Fibroblast of the conjunctiva (primary cell): ENCODE data around the gene MED31.
"Not testable (repeated sequence)": the region's sequence is repeated elsewhere in the genome, so short reads cannot be mapped to it uniquely, and the experiment has no call there.

Experiments used
- DNase-seq: peaks from one replicate; pipeline ENCODE4 v3.0.0-alpha.2; 2010; ENCODE audit warnings: low read depth

MED31 gene

DNA sequence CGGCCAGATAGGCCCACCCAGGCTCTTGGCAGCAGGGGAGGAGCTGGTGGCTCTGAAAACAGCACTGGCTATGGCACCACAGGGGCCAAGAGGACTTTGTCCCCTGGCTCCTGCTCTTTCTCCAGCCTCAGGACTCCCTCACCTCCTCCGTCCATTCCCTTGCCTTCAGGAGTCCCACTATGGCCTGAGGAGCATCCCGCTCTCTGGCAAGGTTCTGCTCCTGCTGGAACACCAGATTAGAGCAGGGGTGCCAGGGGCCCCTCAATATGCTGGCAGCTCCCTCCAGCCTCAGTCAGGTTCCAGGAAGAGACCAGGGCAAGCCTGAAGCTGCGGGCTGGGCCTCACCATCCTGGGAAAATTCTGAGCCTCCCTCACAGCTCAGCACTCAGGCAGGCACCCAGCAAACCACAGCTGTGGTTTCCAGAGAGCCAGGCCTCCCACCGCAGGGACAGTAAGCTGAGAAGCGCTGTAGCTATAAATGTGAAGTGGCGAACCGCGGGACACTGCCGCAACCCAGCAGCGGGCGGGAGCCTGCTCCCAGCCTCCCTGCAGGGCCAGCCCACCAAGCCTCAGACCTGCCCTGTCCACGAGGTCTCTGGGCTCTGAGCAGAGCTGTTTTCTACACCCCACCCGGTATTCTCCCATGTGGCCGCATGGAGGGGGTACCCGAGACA, 25.9 kb upstream of the MED31 start:
- no peak for DNase-seq

- no peak for DNase-seq
Measured at GRCh38 chr17:6676802-6677157, 25.4 kb upstream of the MED31 start.

- DNase-seq, result no peak
Measured at GRCh38 chr17:6675201-6675825, 23.9 kb upstream of the MED31 start.

- DNase-seq, result no peak
Measured at GRCh38 chr17:6674586-6674985, 23.2 kb upstream of the MED31 start.

DNA sequence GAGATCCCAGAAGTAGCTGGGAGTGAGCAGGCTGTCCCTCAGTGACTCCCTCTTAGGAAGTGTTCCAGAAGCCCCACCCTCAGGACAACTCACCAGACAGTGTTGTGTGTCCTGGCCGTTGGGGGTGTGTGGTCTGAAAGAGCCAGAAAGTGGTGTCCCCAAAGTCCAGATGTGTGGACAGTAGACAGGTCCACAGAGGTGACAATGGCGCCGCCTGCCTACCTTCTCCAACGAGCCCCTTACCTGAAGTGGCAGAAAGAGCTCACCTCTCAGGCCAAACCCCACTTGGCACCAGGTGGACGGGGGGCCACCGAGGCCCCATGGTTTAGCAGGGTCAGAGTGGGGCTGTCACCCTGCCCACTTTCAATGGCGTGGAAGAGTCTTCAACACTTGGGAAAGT, 20.0 kb upstream of the MED31 start:
- no peak for DNase-seq

DNA sequence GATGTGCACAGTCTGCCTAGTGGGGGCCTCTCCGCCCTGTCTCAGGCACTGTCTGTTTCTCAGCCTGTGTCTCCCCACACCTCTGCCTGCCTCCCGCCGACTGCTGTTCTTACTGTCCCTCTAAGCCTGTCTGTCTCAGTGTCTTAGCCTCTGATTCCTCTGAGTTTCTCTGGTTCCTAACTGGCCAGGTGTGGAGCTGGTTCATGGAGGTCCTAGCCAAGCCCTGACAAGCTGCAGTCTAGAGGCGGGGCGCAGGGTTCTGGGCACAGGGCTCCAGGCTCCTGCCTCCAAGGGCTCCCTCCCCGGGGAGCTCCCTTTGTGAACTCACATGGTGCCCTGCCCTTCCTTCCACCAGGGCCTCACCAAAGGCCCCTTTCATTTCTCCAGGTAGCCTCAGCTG, 19.6 kb upstream of the MED31 start:
- no peak for DNase-seq

DNA sequence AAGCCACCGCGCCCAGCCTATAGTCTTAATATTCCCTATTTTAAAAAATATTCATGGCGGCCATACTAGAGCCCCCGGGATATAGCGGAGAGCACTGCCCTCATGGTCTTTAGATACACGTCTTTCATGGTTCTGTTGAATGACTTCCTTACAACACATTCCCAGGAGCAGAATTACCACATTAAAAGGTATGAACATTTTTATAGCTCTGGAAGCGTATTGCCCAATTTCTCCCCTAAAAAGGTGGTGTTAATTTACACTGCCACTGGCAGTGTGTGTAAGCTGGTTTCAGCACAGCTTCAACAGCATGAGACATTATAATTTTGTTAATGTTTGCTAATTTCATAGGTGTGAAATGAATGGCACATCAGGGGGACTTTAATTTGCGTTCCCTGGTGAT, 19.2 kb upstream of the MED31 start:
- no peak for DNase-seq

DNA sequence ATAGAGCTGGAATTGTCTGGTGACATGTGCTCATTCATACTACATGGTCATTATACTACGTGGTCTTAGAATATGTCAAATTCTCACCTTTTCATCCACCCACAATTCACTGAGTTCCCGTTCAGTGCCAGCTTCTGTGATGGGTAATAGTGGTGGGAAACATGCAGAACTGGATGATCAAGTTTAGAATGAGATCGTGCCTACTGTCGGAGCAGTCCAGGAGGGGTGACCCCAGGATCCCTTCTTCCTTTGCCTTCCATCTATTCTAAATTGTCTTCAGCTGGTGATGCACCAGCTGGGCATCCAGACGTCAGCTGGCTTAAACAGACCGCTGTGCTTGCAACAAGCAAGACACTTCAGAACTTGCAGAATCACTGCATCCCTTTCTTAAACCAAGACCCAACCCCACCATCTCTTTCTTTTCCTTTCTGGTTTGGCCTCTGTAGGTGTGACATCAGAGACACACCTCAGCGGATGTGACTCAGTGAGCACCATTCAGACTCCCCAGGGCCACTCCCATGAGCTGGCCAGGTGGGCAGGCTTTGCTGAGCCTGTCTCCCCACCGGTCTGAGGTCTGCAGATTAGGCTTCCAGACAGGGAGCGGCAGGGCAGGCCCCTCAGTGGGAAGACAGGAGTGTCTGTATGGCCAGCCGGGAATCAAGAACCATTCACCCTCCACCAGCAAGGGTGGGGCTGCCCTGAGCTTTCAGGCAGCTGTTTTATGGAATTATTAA, 18.2 kb upstream of the MED31 start:
- no peak for DNase-seq

GRCh38 chr17:6668727-6669425, 17.5 kb upstream of the MED31 start:
- DNase-seq, result no peak

DNA sequence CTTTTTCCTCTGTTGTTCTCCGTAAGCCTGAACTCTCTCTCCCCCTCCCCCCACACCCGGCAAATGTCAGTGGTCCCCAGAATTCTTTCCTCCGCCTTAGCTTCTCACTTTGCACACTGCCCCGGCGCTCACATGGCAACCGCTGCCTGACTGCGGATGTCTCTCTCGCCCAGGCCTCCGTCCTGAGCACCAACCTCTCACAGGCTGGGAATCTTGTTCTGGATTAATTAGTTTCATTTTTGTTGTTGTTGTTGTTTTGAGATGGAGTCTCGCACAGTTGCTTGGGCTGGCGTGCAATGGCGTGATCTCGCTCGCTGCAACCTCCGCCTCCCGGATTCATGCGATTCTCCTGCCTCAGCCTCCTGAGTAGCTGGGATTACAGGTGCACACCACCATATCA, 16.8 kb upstream of the MED31 start:
- no peak for DNase-seq

DNA sequence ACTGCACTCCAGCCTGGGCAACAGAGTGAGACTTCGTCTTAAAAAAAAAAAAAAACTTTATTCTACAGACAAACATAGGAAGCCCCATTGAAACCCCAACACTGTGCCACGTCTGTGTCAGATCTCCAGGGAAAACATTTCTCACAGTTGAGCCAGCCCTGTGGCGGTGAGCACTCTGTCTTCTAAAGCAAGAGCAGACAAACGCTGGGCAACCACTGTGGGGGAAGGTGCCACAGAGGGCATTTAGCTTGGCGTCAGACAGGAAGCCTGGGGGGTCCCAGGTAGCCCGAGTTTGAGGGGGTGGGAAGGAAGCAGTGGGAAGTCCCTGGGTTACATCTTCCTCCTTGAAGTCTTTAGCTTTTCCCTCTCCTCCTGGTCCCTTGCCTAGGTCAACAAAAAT, 16.1 kb upstream of the MED31 start:
- DNase-seq, result no peak

- DNase-seq, result no peak
Measured at GRCh38 chr17:6666557-6666956, 15.2 kb upstream of the MED31 start.

- DNase-seq, result peak; percentile 80
Measured at GRCh38 chr17:6666077-6666521, 14.7 kb upstream of the MED31 start.

DNA sequence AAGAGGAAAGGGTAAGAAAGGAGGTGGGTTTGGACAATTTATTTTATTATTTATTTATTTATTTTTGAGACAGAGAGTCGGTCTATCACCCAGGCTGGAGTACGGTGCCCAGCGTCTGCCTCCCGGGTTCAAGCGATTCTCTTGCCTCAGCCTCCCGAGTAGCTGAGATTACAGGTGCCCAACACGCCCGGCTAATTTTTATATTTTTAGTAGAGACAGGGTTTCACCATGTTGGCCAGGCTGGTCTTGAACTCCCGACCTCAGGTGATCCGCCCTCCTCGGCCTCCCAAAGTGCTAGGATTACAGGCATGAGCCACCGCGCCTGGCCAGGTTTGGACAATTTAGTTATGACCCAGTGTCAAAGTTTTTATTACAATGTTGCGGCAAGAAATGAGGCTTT, 11.8 kb upstream of the MED31 start:
- not testable (repeated sequence) for DNase-seq

DNA sequence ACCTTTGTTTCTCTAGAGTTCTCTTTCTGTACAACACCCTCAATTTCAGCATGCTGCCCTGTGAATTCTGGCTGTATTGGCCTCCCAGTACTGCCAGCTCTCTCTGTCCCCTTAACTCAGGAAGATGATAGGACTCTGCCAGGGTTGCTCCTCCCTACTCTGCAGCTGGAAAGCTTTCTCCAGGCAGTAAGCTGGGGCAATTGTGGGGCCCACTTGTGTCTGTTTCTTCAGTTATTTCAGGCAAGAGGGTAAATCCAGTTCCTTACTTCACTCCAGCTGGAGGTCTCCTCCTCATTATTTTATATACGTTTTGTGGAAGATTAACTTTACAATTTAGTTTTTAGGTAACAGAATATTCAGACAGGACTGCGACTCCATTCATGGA, 10.1 kb upstream of the MED31 start:
- no peak for DNase-seq

GRCh38 chr17:6660805-6661463, 9.5 kb upstream of the MED31 start:
- DNase-seq, result no peak

DNA sequence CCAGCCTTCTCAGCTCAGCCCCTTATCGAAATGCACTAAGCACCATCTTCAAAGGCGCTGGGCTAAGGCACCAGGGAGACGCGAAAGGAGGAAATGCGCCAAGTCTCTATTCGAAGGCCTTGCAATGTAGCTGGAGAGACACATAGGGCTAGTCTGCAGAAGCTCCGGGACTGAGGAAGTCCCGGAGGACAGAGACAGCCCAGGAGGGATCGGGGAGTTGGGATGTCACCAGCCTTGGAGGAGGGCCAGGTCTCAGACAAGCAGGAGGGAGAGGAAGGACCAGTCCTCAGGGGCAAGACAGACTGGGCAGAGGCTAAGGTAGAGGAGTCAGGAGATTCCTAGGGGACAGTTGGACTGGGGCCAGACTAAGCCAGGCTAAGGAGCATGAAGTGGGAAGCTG, 8.7 kb upstream of the MED31 start:
- no peak for DNase-seq

DNA sequence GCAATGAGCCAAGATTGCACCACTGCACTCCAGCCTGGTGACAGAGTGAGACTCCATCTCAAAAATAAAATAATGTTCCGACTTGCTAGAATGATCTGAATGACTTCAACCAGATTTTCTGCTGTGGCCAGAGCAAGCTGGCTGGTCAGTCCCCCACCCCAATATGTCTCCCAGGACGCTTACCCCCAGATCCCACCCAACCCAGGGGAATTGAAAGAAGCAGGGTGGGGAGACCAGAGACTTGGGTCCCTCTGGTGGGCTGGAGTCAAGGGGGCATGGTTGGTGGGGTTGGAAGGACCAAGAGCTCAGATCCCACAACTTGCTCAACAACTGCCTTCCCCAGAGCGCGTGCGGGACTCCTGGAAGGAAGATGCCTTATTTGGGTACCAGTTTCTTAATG, 7.0 kb upstream of the MED31 start:
- DNase-seq, result not testable (repeated sequence)

- DNase-seq, result no peak
Measured at GRCh38 chr17:6657633-6658287, 6.4 kb upstream of the MED31 start.

DNA sequence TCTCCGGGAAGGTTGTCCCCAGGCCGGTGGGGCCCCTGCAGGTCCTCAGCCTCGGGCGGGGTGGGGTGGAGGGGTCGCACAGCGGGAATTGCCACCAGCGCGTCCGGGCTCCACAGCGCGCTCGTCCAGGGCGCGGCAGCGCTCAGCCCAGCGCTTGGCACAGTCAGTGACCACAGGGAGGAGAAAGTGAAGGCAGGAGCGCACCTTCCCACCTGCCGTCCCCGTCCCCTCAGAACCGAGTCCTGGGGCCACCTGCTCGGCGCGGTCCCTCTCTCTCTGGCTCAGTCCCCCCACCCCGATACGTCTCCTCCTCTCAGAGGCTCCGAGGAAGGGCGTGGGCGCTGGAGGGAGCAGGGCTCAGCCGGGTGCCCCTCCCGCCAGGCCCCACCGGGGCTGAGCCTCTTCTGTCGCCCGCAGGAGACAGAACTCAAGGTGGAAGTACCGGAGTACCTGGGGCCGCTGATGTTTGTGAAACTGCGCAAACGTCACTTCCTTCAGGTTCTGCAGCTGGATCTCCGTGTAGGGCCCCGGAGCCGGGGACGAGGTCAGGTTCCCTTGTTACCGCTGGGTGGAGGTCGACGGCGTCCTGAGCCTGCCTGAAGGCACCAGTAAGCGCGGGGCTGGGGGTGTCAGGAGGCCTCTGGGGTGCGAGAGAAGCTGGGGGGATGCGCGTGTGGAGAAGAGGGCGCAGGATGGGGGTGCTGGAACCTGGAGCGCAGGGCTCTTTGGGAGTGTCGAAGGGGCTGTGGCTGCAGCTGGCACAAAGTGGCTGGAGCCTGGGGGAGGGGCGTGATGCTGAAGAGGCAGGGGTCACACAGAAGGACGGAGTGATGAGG, 5.6 kb upstream of the MED31 start:
- DNase-seq, result not testable (repeated sequence)
